Activated CD4-positive, alpha-beta memory T cell treated with anti-CD3 and anti-CD28 coated beads for 36 hours (primary cell): ENCODE measurements around the gene PUS7. TPM values are rescaled to one million over a fixed set of nuclear protein-coding genes. Genes with fewer than 3 reads are reported as not detected.

Experiments
- total RNA-seq, 2 experiments: library from RNA; stranded (reverse); gene quantifications; one replicate each; pipeline ENCODE4 v1.2.3, GENCODE V29; 2021

Gene PUS7
- total RNA-seq, 2 experiments from 2014 or later, result 16.9 to 20.3 TPM

Other genes starting within 250 kb of the PUS7 start
- 10 to 100 TPM; 39.1 to 40.6 TPM for gene SRPK2, start 133.3 kb downstream of the PUS7 start, total RNA-seq
- 10 to 100 TPM; 23.3 to 26.7 TPM for gene RINT1, start 9.9 kb upstream of the PUS7 start, total RNA-seq
- not detected for gene EFCAB10, start 59.2 kb upstream of the PUS7 start, total RNA-seq